Naive thymus-derived CD4-positive, alpha-beta T cell (primary cell): ENCODE data around the gene GOLGA8A. TPM values are rescaled to one million over a fixed set of nuclear protein-coding genes. Genes with fewer than 3 reads are reported as not detected.
"Not testable (repeated sequence)": the region's sequence is repeated elsewhere in the genome, so short reads cannot be mapped to it uniquely, and the experiment has no call there.

ENCODE experiments used
- ATAC-seq: fragments of 150-1000 bp; cut with Tn5 transposase; 2 replicates; pipeline ENCODE4 v1.10.0; 2021; ENCODE audit warnings: mild to moderate bottlenecking, moderate library complexity
- CTCF ChIA-PET: fragments of 350-600 bp; sonication (Branson Sonifier 250); formaldehyde crosslinking; loops from one replicate; lab custom pipeline; 2021; ENCODE audit warnings: antibody characterized with exemption; lab: Charles Lee
- POLR2A ChIA-PET: fragments of 350-600 bp; sonication (Branson Sonifier 250); formaldehyde crosslinking; loops from one replicate; lab custom pipeline; 2021; ENCODE audit warnings: antibody characterized with exemption, inconsistent platforms; lab: Charles Lee
- DNase-seq, 9 donors: peaks; one replicate each; pipeline versions ENCODE4 v3.0.0 to v3.0.0-alpha.2; 2020 to 2022; ENCODE audit warnings: mixed read lengths in 1 of 9
- H3K27ac ChIP-seq: one replicate; pipeline ENCODE4 v1.7.0; 2013; ENCODE audit warnings: mild to moderate bottlenecking, low read depth, low read length, moderate library complexity
- H3K27me3 ChIP-seq, 2 donors: one replicate each; pipeline ENCODE4 v1.7.0; 2013; ENCODE audit warnings: low read length in 2 of 2, mild to moderate bottlenecking in 2 of 2, moderate library complexity in 2 of 2; ENCODE audit not compliant: control insufficient read depth in 2 of 2, insufficient read depth in 2 of 2
- H3K36me3 ChIP-seq, 3 experiments: 1 replicate in 2 of 3; 2 replicates in 1 of 3; pipeline ENCODE4 v1.7.0; 2013; ENCODE audit warnings: low read length in 3 of 3, mild to moderate bottlenecking in 3 of 3, moderate library complexity in 1 of 3; ENCODE audit not compliant: insufficient read depth in 3 of 3, control insufficient read depth in 2 of 3
- H3K4me1 ChIP-seq, 2 donors: one replicate each; pipeline ENCODE4 v1.7.0; 2013; ENCODE audit warnings: low read length in 2 of 2, mild to moderate bottlenecking in 2 of 2, moderate library complexity in 1 of 2; ENCODE audit not compliant: control insufficient read depth in 2 of 2, insufficient read depth in 2 of 2
- H3K4me3 ChIP-seq: 2 replicates; pipeline ENCODE4 v1.7.0; 2013; ENCODE audit warnings: mild to moderate bottlenecking, low read length
- H3K9me3 ChIP-seq, 3 experiments: 1 replicate in 2 of 3; 2 replicates in 1 of 3; pipeline ENCODE4 v1.7.0; 2013; ENCODE audit warnings: low read length in 3 of 3; ENCODE audit not compliant: control insufficient read depth in 2 of 3
- H3K27ac Mint-ChIP-seq, 9 donors: one replicate each; pipeline ENCODE4 v1.8.0; 2020 to 2022; ENCODE audit warnings: mixed read lengths in 9 of 9, mild to moderate bottlenecking in 8 of 9, moderate library complexity in 5 of 9, inconsistent platforms in 2 of 9
- H3K27me3 Mint-ChIP-seq, 5 donors: one replicate each; pipeline ENCODE4 v1.8.0; 2021 to 2022; ENCODE audit warnings: mixed read lengths in 5 of 5, mild to moderate bottlenecking in 1 of 5
- H3K36me3 Mint-ChIP-seq, 5 donors: one replicate each; pipeline ENCODE4 v1.8.0; 2020 to 2022; ENCODE audit warnings: mixed read lengths in 5 of 5, mild to moderate bottlenecking in 3 of 5, inconsistent platforms in 1 of 5
- H3K4me1 Mint-ChIP-seq, 7 donors: one replicate each; pipeline ENCODE4 v1.8.0; 2020 to 2022; ENCODE audit warnings: mixed read lengths in 7 of 7, mild to moderate bottlenecking in 3 of 7, inconsistent platforms in 1 of 7
- H3K4me3 Mint-ChIP-seq, 10 donors: one replicate each; pipeline ENCODE4 v1.8.0; 2020 to 2022; ENCODE audit warnings: mild to moderate bottlenecking in 10 of 10, mixed read lengths in 10 of 10, moderate library complexity in 6 of 10, inconsistent platforms in 2 of 10
- H3K9me3 Mint-ChIP-seq, 11 donors: one replicate each; pipeline ENCODE4 v1.8.0; 2020 to 2022; ENCODE audit warnings: mixed read lengths in 11 of 11, mild to moderate bottlenecking in 4 of 11, inconsistent platforms in 1 of 11, moderate library complexity in 1 of 11
- intact Hi-C, 2 donors: fragments of 100-400 bp; cut with micrococcal nuclease; formaldehyde crosslinking; loops; one replicate each; pipeline ENCODE4 v1.15.1; 2023
- polyA plus RNA-seq, 2 donors: library from polyadenylated mRNA; unstranded; fragments of 300-500 nt; fragmentation: Illumina TruSeq; gene quantifications; one replicate each; pipeline ENCODE4 v1.2.3, GENCODE V29; 2021
- total RNA-seq, 6 experiments: library from RNA in 5 of 6; stranded (reverse) in 5 of 6; gene quantifications; 1 replicate in 5 of 6; 2 replicates in 1 of 6; pipeline ENCODE4 v1.2.3 and lab custom pipeline; 2021 to 2026

The GOLGA8A gene
- total and polyA plus RNA-seq, 7 experiments from 2014 or later = 3.0 to 361 (median 150) TPM

- H3K4me3 Mint-ChIP-seq, DNase-seq, H3K27me3 ChIP-seq, POLR2A ChIA-PET, intact Hi-C loops, H3K4me1 ChIP-seq, H3K9me3 ChIP-seq, ATAC-seq, H3K36me3 Mint-ChIP-seq, H3K36me3 ChIP-seq, H3K4me3 ChIP-seq, H3K9me3 Mint-ChIP-seq, H3K4me1 Mint-ChIP-seq, H3K27ac ChIP-seq, H3K27ac Mint-ChIP-seq, CTCF ChIA-PET, H3K27me3 Mint-ChIP-seq: not testable (repeated sequence)
These were observed 14.1 kb downstream of the GOLGA8A start for GRCh38 chr15:34423425-34424090.

- H3K27ac Mint-ChIP-seq, DNase-seq: not testable (repeated sequence)
These were observed 16.7 kb downstream of the GOLGA8A start for GRCh38 chr15:34420953-34421352.

GRCh38 chr15:34418435-34418834 is 19.2 kb downstream of the GOLGA8A start:
- H3K27ac Mint-ChIP-seq = peak overlapping the region in 1 of 9 donors; percentile 4
- DNase-seq, POLR2A ChIA-PET, H3K27me3 Mint-ChIP-seq, H3K9me3 Mint-ChIP-seq, H3K36me3 Mint-ChIP-seq, H3K4me1 ChIP-seq, H3K4me1 Mint-ChIP-seq, H3K9me3 ChIP-seq, H3K36me3 ChIP-seq, CTCF ChIA-PET, ATAC-seq, H3K27me3 ChIP-seq, H3K27ac ChIP-seq, intact Hi-C loops, H3K4me3 ChIP-seq: not testable (repeated sequence)
- peak overlapping the region in 1 of 10 donors; percentile 8 for H3K4me3 Mint-ChIP-seq

More at GRCh38 chr15:34420953-34421352, 16.7 kb downstream of the GOLGA8A start:
- H3K4me3 Mint-ChIP-seq, ATAC-seq, H3K4me1 Mint-ChIP-seq, H3K4me1 ChIP-seq, H3K4me3 ChIP-seq, CTCF ChIA-PET, H3K27me3 Mint-ChIP-seq, intact Hi-C loops, H3K36me3 Mint-ChIP-seq, H3K9me3 ChIP-seq, H3K27me3 ChIP-seq, H3K9me3 Mint-ChIP-seq, POLR2A ChIA-PET, H3K36me3 ChIP-seq, H3K27ac ChIP-seq: not testable (repeated sequence)

- H3K4me1 ChIP-seq, DNase-seq, H3K36me3 Mint-ChIP-seq, H3K27me3 Mint-ChIP-seq, intact Hi-C loops, CTCF ChIA-PET, H3K36me3 ChIP-seq, H3K27ac ChIP-seq, POLR2A ChIA-PET, H3K4me3 ChIP-seq, H3K27me3 ChIP-seq, H3K4me1 Mint-ChIP-seq, H3K9me3 Mint-ChIP-seq, H3K27ac Mint-ChIP-seq, H3K4me3 Mint-ChIP-seq, ATAC-seq, H3K9me3 ChIP-seq: not testable (repeated sequence)
These were observed 28.1 kb downstream of the GOLGA8A start for GRCh38 chr15:34409511-34409910.

- POLR2A ChIA-PET, H3K4me1 Mint-ChIP-seq, H3K4me3 ChIP-seq, H3K4me1 ChIP-seq, H3K9me3 ChIP-seq, H3K4me3 Mint-ChIP-seq, H3K36me3 Mint-ChIP-seq, H3K9me3 Mint-ChIP-seq, H3K27ac Mint-ChIP-seq, DNase-seq, intact Hi-C loops, H3K27ac ChIP-seq, H3K27me3 ChIP-seq, ATAC-seq, H3K36me3 ChIP-seq, CTCF ChIA-PET, H3K27me3 Mint-ChIP-seq: not testable (repeated sequence)
These were observed 28.6 kb downstream of the GOLGA8A start for GRCh38 chr15:34408973-34409372.

GRCh38 chr15:34403899-34404298 is 33.7 kb downstream of the GOLGA8A start:
- intact Hi-C loops, CTCF ChIA-PET, H3K4me1 Mint-ChIP-seq, H3K27me3 Mint-ChIP-seq, H3K4me1 ChIP-seq, H3K9me3 ChIP-seq, H3K27ac ChIP-seq, H3K27ac Mint-ChIP-seq, H3K9me3 Mint-ChIP-seq, POLR2A ChIA-PET, H3K36me3 ChIP-seq, H3K4me3 ChIP-seq, H3K4me3 Mint-ChIP-seq, DNase-seq, H3K27me3 ChIP-seq, H3K36me3 Mint-ChIP-seq: not testable (repeated sequence)
- peak; percentile 34 for ATAC-seq

- H3K27me3 ChIP-seq, CTCF ChIA-PET, DNase-seq, H3K27me3 Mint-ChIP-seq, H3K27ac ChIP-seq, H3K4me1 ChIP-seq, H3K4me3 Mint-ChIP-seq, POLR2A ChIA-PET, H3K4me1 Mint-ChIP-seq, H3K9me3 Mint-ChIP-seq, H3K36me3 ChIP-seq, H3K27ac Mint-ChIP-seq, intact Hi-C loops, H3K36me3 Mint-ChIP-seq, H3K4me3 ChIP-seq, H3K9me3 ChIP-seq: not testable (repeated sequence)
- ATAC-seq = peak; percentile 29
These were observed 34.4 kb downstream of the GOLGA8A start for GRCh38 chr15:34403160-34403598.
